ENCODE results near the gene CD44.

CD44 gene

DNA sequence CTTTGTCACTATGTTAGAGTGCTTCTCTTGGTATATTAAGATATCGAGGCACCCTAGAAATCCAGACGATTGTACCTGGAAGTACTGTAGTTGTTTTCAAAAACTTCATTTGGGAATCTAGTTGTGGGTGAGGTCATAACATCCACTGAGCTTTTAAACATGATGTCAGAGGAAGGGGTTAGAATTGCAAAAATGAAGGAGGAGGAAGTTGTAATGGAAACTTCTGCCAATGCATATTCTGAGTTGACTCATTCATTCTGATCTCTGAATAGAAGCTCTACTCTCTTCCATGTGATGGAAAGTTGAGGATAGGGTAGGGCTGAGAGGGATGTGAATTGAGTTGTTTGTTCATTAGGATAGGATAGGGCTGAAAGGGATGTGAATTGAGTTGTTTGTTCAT, 7.7 kb downstream of the CD44 start:
- Histone ChIP-seq H3K4me2 (ENCODE audit: low read length) (peak overlapping the region; percentile 98), H4K20me1 (ENCODE audit: insufficient read depth, low read length) (peaks cover 94% of the 10 kb centered on the region), H3K27ac (ENCODE audit: low read length) (peak overlapping the region; percentile 95), H3K36me3 (replicated peaks; ENCODE audit: low read depth, low read length) (peaks cover 79% of the 10 kb centered on the region), H3K9ac (ENCODE audit: low read length) (peak overlapping the region; percentile 31; the same call in 1 of the 2 replicates), H3K4me1 (ENCODE audit: low read length) (peaks cover 91% of the 10 kb centered on the region), H2AFZ (ENCODE audit: low read depth, low read length) (no peak overlapping the region), H3K27me3 (ENCODE audit: low read depth, low read length) (no peaks in the 10 kb centered on the region), H3K79me2 (ENCODE audit: low read length) (peaks cover 100% of the 10 kb centered on the region), H3K4me3 (ENCODE audit: low read length) (peak overlapping the region; percentile 96), H3K9me3 (ENCODE audit: insufficient read depth, low read length) (no peaks in the 10 kb centered on the region)
- TF ChIP-seq EZH2phosphoT487 (IDR thresholded peaks at IDR 0.05; ENCODE audit: low read depth): no peak
- TF ChIP-seq, protein P1, sequence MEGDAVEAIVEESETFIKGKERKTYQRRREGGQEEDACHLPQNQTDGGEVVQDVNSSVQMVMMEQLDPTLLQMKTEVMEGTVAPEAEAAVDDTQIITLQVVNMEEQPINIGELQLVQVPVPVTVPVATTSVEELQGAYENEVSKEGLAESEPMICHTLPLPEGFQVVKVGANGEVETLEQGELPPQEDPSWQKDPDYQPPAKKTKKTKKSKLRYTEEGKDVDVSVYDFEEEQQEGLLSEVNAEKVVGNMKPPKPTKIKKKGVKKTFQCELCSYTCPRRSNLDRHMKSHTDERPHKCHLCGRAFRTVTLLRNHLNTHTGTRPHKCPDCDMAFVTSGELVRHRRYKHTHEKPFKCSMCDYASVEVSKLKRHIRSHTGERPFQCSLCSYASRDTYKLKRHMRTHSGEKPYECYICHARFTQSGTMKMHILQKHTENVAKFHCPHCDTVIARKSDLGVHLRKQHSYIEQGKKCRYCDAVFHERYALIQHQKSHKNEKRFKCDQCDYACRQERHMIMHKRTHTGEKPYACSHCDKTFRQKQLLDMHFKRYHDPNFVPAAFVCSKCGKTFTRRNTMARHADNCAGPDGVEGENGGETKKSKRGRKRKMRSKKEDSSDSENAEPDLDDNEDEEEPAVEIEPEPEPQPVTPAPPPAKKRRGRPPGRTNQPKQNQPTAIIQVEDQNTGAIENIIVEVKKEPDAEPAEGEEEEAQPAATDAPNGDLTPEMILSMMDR (IDR thresholded peaks at IDR 0.05; ENCODE audit: low read depth, low read length): no peak

- Histone ChIP-seq H3K9me3 (ENCODE audit: insufficient read depth, low read length) (no peaks in the 10 kb centered on the region), H3K9ac (ENCODE audit: low read length) (peak overlapping the region; percentile 2; the same call in 1 of the 2 replicates), H3K4me3 (ENCODE audit: low read length) (peak overlapping the region; percentile 96), H3K36me3 (replicated peaks; ENCODE audit: low read depth, low read length) (peaks cover 82% of the 10 kb centered on the region), H2AFZ (ENCODE audit: low read depth, low read length) (no peak overlapping the region), H3K79me2 (ENCODE audit: low read length) (peaks cover 100% of the 10 kb centered on the region), H3K27me3 (ENCODE audit: low read depth, low read length) (no peaks in the 10 kb centered on the region), H3K4me2 (ENCODE audit: low read length) (peak overlapping the region; percentile 98), H4K20me1 (ENCODE audit: insufficient read depth, low read length) (peaks cover 96% of the 10 kb centered on the region), H3K27ac (ENCODE audit: low read length) (peak overlapping the region; percentile 95), H3K4me1 (ENCODE audit: low read length) (peaks cover 96% of the 10 kb centered on the region)
- TF ChIP-seq, protein P1 (IDR thresholded peaks at IDR 0.05; ENCODE audit: low read depth, low read length): no peak
- no peak for TF ChIP-seq EZH2phosphoT487 (IDR thresholded peaks at IDR 0.05; ENCODE audit: low read depth)
Measured at GRCh38 chr11:35147235-35147634, 8.3 kb downstream of the CD44 start.

- H3K79me2 ChIP-seq (ENCODE audit: low read length): peaks cover 100% of the 10 kb centered on the region
Measured at GRCh38 chr11:35148163-35148837, 9.3 kb downstream of the CD44 start.

DNA sequence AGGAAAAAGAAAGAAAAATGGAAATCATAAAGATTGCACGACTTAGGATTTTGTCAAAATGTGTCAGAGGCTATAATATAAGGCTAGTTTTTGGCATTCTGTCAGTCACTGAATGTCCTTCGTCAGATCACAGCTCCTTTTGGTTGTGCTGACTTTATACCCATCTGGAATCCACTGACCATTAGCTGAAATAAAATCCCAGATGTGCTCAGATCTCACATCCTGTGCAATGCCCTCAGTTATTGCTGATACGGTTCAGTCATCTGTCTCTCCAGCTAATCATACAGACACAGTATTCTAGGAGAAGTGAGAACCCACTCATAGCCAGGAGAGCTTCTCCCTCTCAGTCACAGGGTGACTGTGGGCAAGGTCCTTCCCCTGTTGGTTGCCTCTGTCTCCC, 11.5 kb downstream of the CD44 start:
- Histone ChIP-seq H3K36me3 (replicated peaks; ENCODE audit: low read depth, low read length) (peaks cover 90% of the 10 kb centered on the region), H3K9me3 (ENCODE audit: insufficient read depth, low read length) (no peaks in the 10 kb centered on the region), H3K4me3 (ENCODE audit: low read length) (no peak overlapping the region), H3K9ac (ENCODE audit: low read length) (peak overlapping the region; percentile 5; the same call in 1 of the 2 replicates), H2AFZ (ENCODE audit: low read depth, low read length) (no peak overlapping the region), H3K4me1 (ENCODE audit: low read length) (peaks cover 99% of the 10 kb centered on the region), H3K27ac (ENCODE audit: low read length) (peak overlapping the region; percentile 55), H3K4me2 (ENCODE audit: low read length) (peak overlapping the region; percentile 50), H3K79me2 (ENCODE audit: low read length) (peaks cover 100% of the 10 kb centered on the region), H4K20me1 (ENCODE audit: insufficient read depth, low read length) (peaks cover 99% of the 10 kb centered on the region), H3K27me3 (ENCODE audit: low read depth, low read length) (no peaks in the 10 kb centered on the region)
- TF ChIP-seq, protein P1 (IDR thresholded peaks at IDR 0.05; ENCODE audit: low read depth, low read length): no peak
- no peak for TF ChIP-seq EZH2phosphoT487 (IDR thresholded peaks at IDR 0.05; ENCODE audit: low read depth)

More at GRCh38 chr11:35148163-35148837, 9.3 kb downstream of the CD44 start:
- peak overlapping the region; percentile 50 for H3K4me2 ChIP-seq (ENCODE audit: low read length)
- H4K20me1 ChIP-seq (ENCODE audit: insufficient read depth, low read length): peaks cover 97% of the 10 kb centered on the region
- H3K27me3 ChIP-seq (ENCODE audit: low read depth, low read length): no peaks in the 10 kb centered on the region
- no peak overlapping the region for H2AFZ ChIP-seq (ENCODE audit: low read depth, low read length)
- H3K4me3 ChIP-seq (ENCODE audit: low read length): peak overlapping the region; percentile 5
- peaks cover 87% of the 10 kb centered on the region for H3K36me3 ChIP-seq (replicated peaks; ENCODE audit: low read depth, low read length)
- peaks cover 98% of the 10 kb centered on the region for H3K4me1 ChIP-seq (ENCODE audit: low read length)
- H3K9ac ChIP-seq (ENCODE audit: low read length): no peak overlapping the region
- H3K9me3 ChIP-seq (ENCODE audit: insufficient read depth, low read length): no peaks in the 10 kb centered on the region
- TF ChIP-seq, protein P1 (IDR thresholded peaks at IDR 0.05; ENCODE audit: low read depth, low read length): no peak
- TF ChIP-seq EZH2phosphoT487 (IDR thresholded peaks at IDR 0.05; ENCODE audit: low read depth): no peak
- peak overlapping the region; percentile 55 for H3K27ac ChIP-seq (ENCODE audit: low read length)
